Mesendoderm (in vitro differentiated cells): ENCODE data around the gene ADIRF.
"Not testable (repeated sequence)": the region's sequence is repeated elsewhere in the genome, so short reads cannot be mapped to it uniquely, and the experiment has no call there.

Experiments
- DNase-seq: peaks from one replicate; pipeline ENCODE4 v3.0.0; 2013
- H2AK5ac ChIP-seq: 2 replicates; pipeline ENCODE4 v1.6.1; 2013; ENCODE audit warnings: low read length, inconsistent platforms
- H2BK120ac ChIP-seq: 2 replicates; pipeline ENCODE4 v1.6.1; 2013; ENCODE audit warnings: low read depth, mild to moderate bottlenecking, low read length, moderate library complexity, mixed read lengths
- H2BK15ac ChIP-seq: replicated peaks from 2 replicates; pipeline ENCODE4 v1.6.1; 2013; ENCODE audit warnings: low read depth, mild to moderate bottlenecking, moderate library complexity
- H2BK5ac ChIP-seq: 2 replicates; pipeline ENCODE4 v1.6.1; 2013; ENCODE audit warnings: low read length, inconsistent platforms
- H3K18ac ChIP-seq: 2 replicates; pipeline ENCODE4 v1.6.1; 2013; ENCODE audit warnings: mild to moderate bottlenecking, low read length, mixed read lengths
- H3K23ac ChIP-seq: one replicate; pipeline ENCODE4 v1.6.1; 2013; ENCODE audit warnings: low read length
- H3K27ac ChIP-seq: 2 replicates; pipeline ENCODE4 v1.5.1; 2013; ENCODE audit warnings: low read depth, mild to moderate bottlenecking, inconsistent platforms, low read length, moderate library complexity
- H3K27me3 ChIP-seq: 2 replicates; pipeline ENCODE4 v1.6.1; 2013; ENCODE audit warnings: low read length, control low read depth, mild to moderate bottlenecking, inconsistent platforms; ENCODE audit not compliant: insufficient read depth, poor library complexity
- H3K36me3 ChIP-seq: 2 replicates; pipeline ENCODE4 v1.6.1; 2013; ENCODE audit warnings: low read length, inconsistent platforms; ENCODE audit not compliant: control insufficient read depth, insufficient read depth
- H3K4ac ChIP-seq: one replicate; pipeline ENCODE4 v1.6.1; 2013; ENCODE audit warnings: low read depth, mild to moderate bottlenecking, low read length, moderate library complexity
- H3K4me1 ChIP-seq: 2 replicates; pipeline ENCODE4 v1.6.1; 2013; ENCODE audit warnings: low read depth, low read length, inconsistent platforms; ENCODE audit not compliant: control insufficient read depth
- H3K4me2 ChIP-seq: 2 replicates; pipeline ENCODE4 v1.6.1; 2013; ENCODE audit warnings: low read length
- H3K4me3 ChIP-seq: 2 replicates; pipeline ENCODE4 v1.5.1; 2013; ENCODE audit warnings: mild to moderate bottlenecking, low read length
- H3K56ac ChIP-seq: one replicate; pipeline ENCODE4 v1.6.1; 2013; ENCODE audit warnings: low read length
- H3K79me1 ChIP-seq: 2 replicates; pipeline ENCODE4 v1.6.1; 2013; ENCODE audit warnings: low read length, inconsistent platforms
- H3K79me2 ChIP-seq: 2 replicates; pipeline ENCODE4 v1.6.1; 2013; ENCODE audit warnings: mild to moderate bottlenecking, low read length; ENCODE audit not compliant: control insufficient read depth, insufficient read depth
- H3K9ac ChIP-seq: 2 replicates; pipeline ENCODE4 v1.6.1; 2013; ENCODE audit warnings: low read length, inconsistent platforms
- H4K5ac ChIP-seq: one replicate; pipeline ENCODE4 v1.6.1; 2013; ENCODE audit warnings: low read length
- H4K8ac ChIP-seq: one replicate; pipeline ENCODE4 v1.6.1; 2013; ENCODE audit warnings: low read depth, mild to moderate bottlenecking, control low read depth, low read length, moderate library complexity
- WGBS: extraction: QIAGEN DNeasy Blood & Tissue Kit; methylation state at CpG from one replicate; pipeline ENCODE4 v1.1.7; 2013; ENCODE audit warnings: low lambda C conversion rate, missing lambda C conversion rate; ENCODE audit not compliant: insufficient coverage; ENCODE audit errors: extremely low coverage; 5-methylcytosine and 5-hydroxymethylcytosine counted together

Gene ADIRF

DNA sequence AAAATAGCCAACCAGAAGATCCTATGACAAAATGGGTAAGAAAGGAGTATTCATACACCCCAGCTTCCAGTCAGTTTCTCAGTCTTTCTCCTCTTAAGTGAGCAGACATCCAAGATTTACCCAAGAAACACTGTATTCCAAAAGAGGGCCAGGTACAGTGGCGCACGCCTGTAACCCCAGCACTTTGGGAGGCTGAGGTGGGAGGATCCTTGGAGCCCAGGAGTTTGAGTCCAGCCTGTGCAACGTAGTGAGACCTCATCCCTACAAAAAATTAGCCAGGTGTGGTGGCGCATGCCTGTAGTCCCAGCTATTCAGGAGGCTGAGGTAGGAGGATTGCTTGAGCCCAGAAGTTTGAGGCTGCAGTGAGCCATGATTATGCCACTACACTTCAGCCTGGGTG is 20.5 kb upstream of the ADIRF start:
- H3K18ac ChIP-seq, H2AK5ac ChIP-seq, H3K56ac ChIP-seq, H3K4me2 ChIP-seq, DNase-seq, H3K4me3 ChIP-seq, H4K5ac ChIP-seq, H3K4me1 ChIP-seq, H4K8ac ChIP-seq, H3K79me2 ChIP-seq, H3K79me1 ChIP-seq, H3K27me3 ChIP-seq, H2BK15ac ChIP-seq, H3K4ac ChIP-seq, H2BK120ac ChIP-seq, H2BK5ac ChIP-seq, H3K9ac ChIP-seq, H3K23ac ChIP-seq, H3K27ac ChIP-seq, H3K36me3 ChIP-seq: not testable (repeated sequence)
- no CpG with 5 or more reads among the region's 4 CpGs for WGBS

GRCh38 chr10:86950349-86950748 is 17.9 kb upstream of the ADIRF start:
- WGBS = no CpG with 5 or more reads among the region's 1 CpG
- Histone ChIP-seq H3K36me3 (no peaks in the 10 kb centered on the region), H4K5ac (no peak overlapping the region)

DNA sequence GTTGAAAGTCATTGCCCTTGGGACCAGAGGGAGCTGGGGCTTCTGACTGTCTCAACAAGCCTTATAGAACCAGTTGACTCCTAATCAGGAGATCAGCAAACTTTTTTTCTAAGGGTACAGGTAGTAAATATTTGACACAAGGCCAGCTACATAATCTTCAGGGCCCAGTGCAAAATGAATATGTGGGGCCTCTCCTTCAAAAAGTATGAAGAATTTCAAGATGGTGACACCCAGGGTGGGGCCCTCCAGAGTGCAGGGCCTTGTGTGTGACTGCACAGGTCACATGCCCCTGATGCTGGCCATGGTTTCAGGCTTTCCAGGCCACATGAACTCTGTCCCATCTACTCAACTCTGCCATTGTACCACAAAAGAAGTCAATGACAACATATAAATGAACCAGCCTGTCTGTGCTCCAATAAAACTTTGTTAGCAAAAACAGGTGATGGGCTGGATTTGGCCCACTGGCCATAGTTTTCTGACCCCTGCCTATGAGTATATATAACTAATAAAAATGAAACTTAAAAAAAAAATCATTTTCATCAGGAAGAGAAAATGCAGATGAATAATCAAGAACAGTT is 17.0 kb upstream of the ADIRF start:
- H3K79me1 ChIP-seq = no peaks in the 10 kb centered on the region
- no peak overlapping the region for H3K56ac ChIP-seq
- no peak overlapping the region for H2BK120ac ChIP-seq
- no peak overlapping the region for H3K4me3 ChIP-seq
- H3K4ac ChIP-seq = no peak overlapping the region
- no peak overlapping the region for H4K8ac ChIP-seq
- H3K4me2 ChIP-seq = no peak overlapping the region
- no peaks in the 10 kb centered on the region for H3K79me2 ChIP-seq
- peaks cover 22% of the 10 kb centered on the region for H3K4me1 ChIP-seq
- no peaks in the 10 kb centered on the region for H3K27me3 ChIP-seq
- no peak for DNase-seq
- no peak overlapping the region for H3K23ac ChIP-seq
- no peak overlapping the region for H3K18ac ChIP-seq
- H2BK15ac ChIP-seq = no peak overlapping the region
- H3K36me3 ChIP-seq = no peaks in the 10 kb centered on the region
- no peak overlapping the region for H2BK5ac ChIP-seq
- H4K5ac ChIP-seq = no peak overlapping the region
- no peak overlapping the region for H2AK5ac ChIP-seq
- H3K27ac ChIP-seq = no peak overlapping the region
- H3K9ac ChIP-seq = no peak overlapping the region

More at GRCh38 chr10:86950349-86950748, 17.9 kb upstream of the ADIRF start:
- no peak overlapping the region for H3K9ac ChIP-seq
- H3K4ac ChIP-seq = no peak overlapping the region
- no peak overlapping the region for H2AK5ac ChIP-seq
- H3K4me2 ChIP-seq = no peak overlapping the region
- no peaks in the 10 kb centered on the region for H3K27me3 ChIP-seq
- H2BK120ac ChIP-seq = no peak overlapping the region
- no peak overlapping the region for H3K27ac ChIP-seq
- H2BK15ac ChIP-seq = no peak overlapping the region
- H2BK5ac ChIP-seq = no peak overlapping the region
- no peak overlapping the region for H3K56ac ChIP-seq
- no peak overlapping the region for H3K23ac ChIP-seq
- H3K4me1 ChIP-seq = peaks cover 14% of the 10 kb centered on the region
- H3K79me2 ChIP-seq = no peaks in the 10 kb centered on the region
- no peak overlapping the region for H3K18ac ChIP-seq
- H4K8ac ChIP-seq = no peak overlapping the region
- no peak for DNase-seq
- H3K79me1 ChIP-seq = no peaks in the 10 kb centered on the region
- no peak overlapping the region for H3K4me3 ChIP-seq

- H3K4ac ChIP-seq = no peak overlapping the region
- DNase-seq = no peak
- H3K79me1 ChIP-seq = no peaks in the 10 kb centered on the region
- H3K27ac ChIP-seq = no peak overlapping the region
- H2AK5ac ChIP-seq = no peak overlapping the region
- H3K23ac ChIP-seq = no peak overlapping the region
- no peak overlapping the region for H2BK15ac ChIP-seq
- H3K4me1 ChIP-seq = peaks cover 23% of the 10 kb centered on the region
- H4K5ac ChIP-seq = no peak overlapping the region
- H3K9ac ChIP-seq = no peak overlapping the region
- no peak overlapping the region for H3K56ac ChIP-seq
- no peak overlapping the region for H3K4me2 ChIP-seq
- no peaks in the 10 kb centered on the region for H3K79me2 ChIP-seq
- no peak overlapping the region for H2BK5ac ChIP-seq
- H3K4me3 ChIP-seq = no peak overlapping the region
- no CpG with 5 or more reads among the region's 7 CpGs for WGBS
- H3K27me3 ChIP-seq = no peaks in the 10 kb centered on the region
- no peak overlapping the region for H2BK120ac ChIP-seq
- no peak overlapping the region for H3K18ac ChIP-seq
- H4K8ac ChIP-seq = no peak overlapping the region
- H3K36me3 ChIP-seq = no peaks in the 10 kb centered on the region
These were observed 16.2 kb upstream of the ADIRF start for GRCh38 chr10:86952106-86952505.

- H3K4me2 ChIP-seq = not testable (repeated sequence)
These were observed 15.6 kb upstream of the ADIRF start for GRCh38 chr10:86952697-86953096.

More at GRCh38 chr10:86952697-86953096, 15.6 kb upstream of the ADIRF start:
- not testable (repeated sequence) for H3K36me3 ChIP-seq, H3K4me3 ChIP-seq, H2AK5ac ChIP-seq, H4K5ac ChIP-seq, H3K9ac ChIP-seq, H3K27me3 ChIP-seq, H3K23ac ChIP-seq, H3K79me2 ChIP-seq, H2BK120ac ChIP-seq, H3K56ac ChIP-seq, H4K8ac ChIP-seq, DNase-seq, H3K27ac ChIP-seq, H2BK15ac ChIP-seq, H3K18ac ChIP-seq, H3K4ac ChIP-seq, H3K79me1 ChIP-seq, H2BK5ac ChIP-seq
- H3K4me1 ChIP-seq = peaks cover 23% of the 10 kb centered on the region
- no CpG with 5 or more reads among the region's 10 CpGs for WGBS
